ENCODE results near the gene NAA35. TPM values are rescaled to one million over a fixed set of nuclear protein-coding genes. Genes with fewer than 3 reads are reported as not detected.

The NAA35 gene
- total RNA-seq, result 10 to 100 TPM; 16.8 to 50.3 (median 24.8) TPM

GRCh38 chr9:85940832-85941621 lies at the start of gene NAA35:
TSS of gene NAA35 (plus strand) at chr9:85941146. CDS start at chr9:85942160, 1,014 bp downstream.
- Histone ChIP-seq H3K4me1 (peaks cover 0 to 17% (median 0%) of the 10 kb centered on the region in 4 donors), H3K4me3 (peak within 1 kb of the TSS; percentile 70 to 97 (median 92)), H3K9me3 (no peaks in the 10 kb centered on the region), H3K36me3 (peaks cover 0 to 8% (median 0%) of the 10 kb centered on the region in 3 donors), H3K27ac (peak within 1 kb of the TSS; percentile 89 to 94 (median 93)), H3K27me3 (no peaks in the 10 kb centered on the region)
- TF ChIP-seq POLR2A (IDR thresholded peaks at IDR 0.05) (peak; percentile 6 to 7), CTCF (IDR thresholded peaks at IDR 0.05) (no peak)
- DNase-seq, result peak; percentile 98 to 100 (median 99)

GRCh38 chr9:85892401-85892800 lies 48.5 kb upstream of the NAA35 start:
- Histone ChIP-seq H3K27me3 (no peaks in the 10 kb centered on the region), H3K27ac (no peak overlapping the region), H3K4me1 (no peaks in the 10 kb centered on the region), H3K4me3 (no peak overlapping the region), H3K9me3 (no peaks in the 10 kb centered on the region), H3K36me3 (no peaks in the 10 kb centered on the region)
- TF ChIP-seq CTCF (IDR thresholded peaks at IDR 0.05) (no peak), POLR2A (IDR thresholded peaks at IDR 0.05) (no peak)
- no peak for DNase-seq

- H3K4me1 ChIP-seq, result no peaks in the 10 kb centered on the region
- no peaks in the 10 kb centered on the region for H3K27me3 ChIP-seq
- no peaks in the 10 kb centered on the region for H3K9me3 ChIP-seq
- H3K4me3 ChIP-seq, result no peak overlapping the region
- no peak overlapping the region for H3K27ac ChIP-seq
- no peak for DNase-seq
- no peaks in the 10 kb centered on the region for H3K36me3 ChIP-seq
- TF ChIP-seq CTCF (IDR thresholded peaks at IDR 0.05) (no peak), POLR2A (IDR thresholded peaks at IDR 0.05) (no peak)
Observed at GRCh38 chr9:85895685-85896084, 45.3 kb upstream of the NAA35 start.

- no peaks in the 10 kb centered on the region for H3K9me3 ChIP-seq
- TF ChIP-seq CTCF (IDR thresholded peaks at IDR 0.05), result no peak
- no peak for TF ChIP-seq POLR2A (IDR thresholded peaks at IDR 0.05)
- H3K36me3 ChIP-seq, result no peaks in the 10 kb centered on the region
- H3K4me1 ChIP-seq, result no peaks in the 10 kb centered on the region
- H3K4me3 ChIP-seq, result no peak overlapping the region
- DNase-seq, result no peak
- no peaks in the 10 kb centered on the region for H3K27me3 ChIP-seq
- no peak overlapping the region for H3K27ac ChIP-seq
Observed at GRCh38 chr9:85897848-85898247, 43.1 kb upstream of the NAA35 start.

- no peak for DNase-seq
- Histone ChIP-seq H3K27ac (no peak overlapping the region), H3K4me1 (no peaks in the 10 kb centered on the region), H3K36me3 (no peaks in the 10 kb centered on the region), H3K4me3 (no peak overlapping the region), H3K9me3 (no peaks in the 10 kb centered on the region), H3K27me3 (no peaks in the 10 kb centered on the region)
- TF ChIP-seq POLR2A (IDR thresholded peaks at IDR 0.05), result no peak
- no peak for TF ChIP-seq CTCF (IDR thresholded peaks at IDR 0.05)
Observed at GRCh38 chr9:85898332-85898731, 42.6 kb upstream of the NAA35 start.

Measured in Peyer's patch (tissue), 4 donors.